ENCODE measurements around the gene SYF2. TPM values are rescaled to one million over a fixed set of nuclear protein-coding genes. Genes with fewer than 3 reads are reported as not detected.

Gene SYF2
- total RNA-seq, result 19.2 and 45.5 TPM in 2 replicates

GRCh38 chr1:25232027-25232865 is at the start of gene SYF2:
TSS of gene SYF2 (minus strand) at chr1:25232502. CDS start at chr1:25232467, 35 bp downstream.

GRCh38 chr1:25272238-25272637 is 39.9 kb upstream of the SYF2 start, which contains the start of gene RHD:
TSS of gene RHD (plus strand) at chr1:25272509. CDS start at chr1:25272548, 39 bp downstream.

GRCh38 chr1:25247024-25247828 is 14.9 kb upstream of the SYF2 start, which contains the start of gene RSRP1:
TSS of gene RSRP1 (minus strand) at chr1:25247454. CDS start at chr1:25246963, 491 bp downstream.

Other genes with a start within 250 kb of the SYF2 start
- 94.1 and 98.5 TPM in 2 replicates for gene RSRP1, start 15.0 kb upstream of the SYF2 start, total RNA-seq
- not detected in 2 replicates for gene RHD, start 40.0 kb upstream of the SYF2 start, total RNA-seq
- gene TMEM50A, start 105.8 kb upstream of the SYF2 start, total RNA-seq, result 89.9 and 107 TPM in 2 replicates
- 0.14 and 0.66 TPM in 2 replicates for gene RHCE, start 188.3 kb upstream of the SYF2 start, total RNA-seq
- gene MACO1, start 198.4 kb upstream of the SYF2 start, total RNA-seq, result 21.9 and 28.4 TPM in 2 replicates

Data from placental pericyte (primary cell).